ENCODE results near the gene MED12.

DNA sequence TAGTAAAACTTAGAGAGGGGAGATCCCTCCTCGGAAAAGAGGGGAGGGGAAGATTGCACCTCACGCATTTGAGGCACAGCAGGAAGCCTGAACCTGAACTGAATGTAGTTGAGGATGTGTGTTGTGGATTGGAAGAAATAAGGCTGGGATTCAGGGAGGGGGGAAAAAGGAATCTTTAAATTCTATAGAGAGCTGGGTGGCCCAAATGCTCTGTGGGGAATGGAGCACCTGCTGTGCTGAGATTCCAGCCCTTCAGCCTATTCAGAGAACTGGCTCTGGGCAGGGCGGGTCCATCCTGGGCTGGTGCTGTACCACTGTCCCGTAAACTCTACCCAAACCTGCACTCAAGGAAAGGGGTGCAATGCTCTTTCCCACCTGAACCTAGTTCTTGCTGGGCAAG, 18.7 kb upstream of the MED12 start:
- TF ChIP-seq, protein P1, sequence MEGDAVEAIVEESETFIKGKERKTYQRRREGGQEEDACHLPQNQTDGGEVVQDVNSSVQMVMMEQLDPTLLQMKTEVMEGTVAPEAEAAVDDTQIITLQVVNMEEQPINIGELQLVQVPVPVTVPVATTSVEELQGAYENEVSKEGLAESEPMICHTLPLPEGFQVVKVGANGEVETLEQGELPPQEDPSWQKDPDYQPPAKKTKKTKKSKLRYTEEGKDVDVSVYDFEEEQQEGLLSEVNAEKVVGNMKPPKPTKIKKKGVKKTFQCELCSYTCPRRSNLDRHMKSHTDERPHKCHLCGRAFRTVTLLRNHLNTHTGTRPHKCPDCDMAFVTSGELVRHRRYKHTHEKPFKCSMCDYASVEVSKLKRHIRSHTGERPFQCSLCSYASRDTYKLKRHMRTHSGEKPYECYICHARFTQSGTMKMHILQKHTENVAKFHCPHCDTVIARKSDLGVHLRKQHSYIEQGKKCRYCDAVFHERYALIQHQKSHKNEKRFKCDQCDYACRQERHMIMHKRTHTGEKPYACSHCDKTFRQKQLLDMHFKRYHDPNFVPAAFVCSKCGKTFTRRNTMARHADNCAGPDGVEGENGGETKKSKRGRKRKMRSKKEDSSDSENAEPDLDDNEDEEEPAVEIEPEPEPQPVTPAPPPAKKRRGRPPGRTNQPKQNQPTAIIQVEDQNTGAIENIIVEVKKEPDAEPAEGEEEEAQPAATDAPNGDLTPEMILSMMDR (IDR thresholded peaks at IDR 0.05) = no peak
- no peak for TF ChIP-seq EZH2 (IDR thresholded peaks at IDR 0.05)
- no peak for TF ChIP-seq EZH2phosphoT487 (IDR thresholded peaks at IDR 0.05)
